Stomach (tissue), 4 donors: Measurements from ENCODE around the gene OFD1.

Experiments used
- POLR2A ChIP-seq, 4 donors: fragments of 450-650 bp; IDR thresholded peaks; one replicate each; pipeline ENCODE4 v1.6.1; 2016; ENCODE audit warnings: antibody characterized with exemption in 4 of 4, control low read depth in 2 of 4, mild to moderate bottlenecking in 1 of 4, moderate library complexity in 1 of 4
- POLR2AphosphoS5 ChIP-seq, 3 donors: sonication (generic); formaldehyde crosslinking; IDR thresholded peaks; one replicate each; pipeline ENCODE4 v1.6.1; 2016; ENCODE audit warnings: antibody characterized with exemption in 3 of 3
- TF ChIP-seq, protein P1 (sequence below), 7 experiments: fragments of 450-650 bp in 4 of 7; fragments of 200-600 bp in 3 of 7; sonication (generic) in 3 of 7; IDR thresholded peaks; one replicate each; pipeline ENCODE4 v1.5.1; 2016 to 2019; ENCODE audit warnings: antibody characterized with exemption in 7 of 7, control low read depth in 2 of 7, mild to moderate bottlenecking in 1 of 7

DNA sequence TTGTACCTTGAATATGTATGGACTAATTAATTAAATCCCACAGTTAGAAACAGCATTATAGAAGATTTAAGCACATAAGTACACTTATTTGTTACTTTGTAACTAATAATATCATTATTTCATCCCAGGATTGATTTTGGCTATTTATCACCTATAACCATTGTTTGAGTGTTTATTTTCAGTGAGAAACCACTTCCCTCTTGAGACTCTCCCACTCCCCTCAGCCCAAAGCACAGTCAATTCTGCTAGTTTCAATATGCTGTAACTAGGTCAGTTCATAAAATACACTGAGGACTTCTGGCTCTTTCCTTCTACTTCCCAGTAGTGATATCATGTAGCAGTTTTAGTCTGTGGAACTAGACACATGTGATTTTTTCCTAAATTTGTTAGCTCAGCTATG is 16.3 kb downstream of the OFD1 start:
- TF ChIP-seq, protein P1, sequence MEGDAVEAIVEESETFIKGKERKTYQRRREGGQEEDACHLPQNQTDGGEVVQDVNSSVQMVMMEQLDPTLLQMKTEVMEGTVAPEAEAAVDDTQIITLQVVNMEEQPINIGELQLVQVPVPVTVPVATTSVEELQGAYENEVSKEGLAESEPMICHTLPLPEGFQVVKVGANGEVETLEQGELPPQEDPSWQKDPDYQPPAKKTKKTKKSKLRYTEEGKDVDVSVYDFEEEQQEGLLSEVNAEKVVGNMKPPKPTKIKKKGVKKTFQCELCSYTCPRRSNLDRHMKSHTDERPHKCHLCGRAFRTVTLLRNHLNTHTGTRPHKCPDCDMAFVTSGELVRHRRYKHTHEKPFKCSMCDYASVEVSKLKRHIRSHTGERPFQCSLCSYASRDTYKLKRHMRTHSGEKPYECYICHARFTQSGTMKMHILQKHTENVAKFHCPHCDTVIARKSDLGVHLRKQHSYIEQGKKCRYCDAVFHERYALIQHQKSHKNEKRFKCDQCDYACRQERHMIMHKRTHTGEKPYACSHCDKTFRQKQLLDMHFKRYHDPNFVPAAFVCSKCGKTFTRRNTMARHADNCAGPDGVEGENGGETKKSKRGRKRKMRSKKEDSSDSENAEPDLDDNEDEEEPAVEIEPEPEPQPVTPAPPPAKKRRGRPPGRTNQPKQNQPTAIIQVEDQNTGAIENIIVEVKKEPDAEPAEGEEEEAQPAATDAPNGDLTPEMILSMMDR (IDR thresholded peaks at IDR 0.05): no peak
- TF ChIP-seq POLR2A (IDR thresholded peaks at IDR 0.05) (no peak), POLR2AphosphoS5 (IDR thresholded peaks at IDR 0.05) (no peak)
